T-helper 1 cell treated with Interleukin-12 subunit alpha and Interleukin-12 subunit beta and Interleukin-4 antibody, amounts not matched to agents 30 μg/mL and 1 μg/mL, for 36 hours (primary cell): ENCODE results near the gene MFSD11.
"Not testable (repeated sequence)": the region's sequence is repeated elsewhere in the genome, so short reads cannot be mapped to it uniquely, and the experiment has no call there.

Source experiments
- H3K27ac Mint-ChIP-seq: one replicate; pipeline ENCODE4 v1.8.0; 2021; ENCODE audit warnings: mild to moderate bottlenecking, mixed read lengths
- H3K27me3 Mint-ChIP-seq: one replicate; pipeline ENCODE4 v1.8.0; 2021; ENCODE audit warnings: low read depth, mixed read lengths
- H3K36me3 Mint-ChIP-seq: one replicate; pipeline ENCODE4 v1.8.0; 2021; ENCODE audit warnings: low read depth, mixed read lengths
- H3K4me1 Mint-ChIP-seq: one replicate; pipeline ENCODE4 v1.8.0; 2021; ENCODE audit warnings: low read depth, mixed read lengths
- H3K4me3 Mint-ChIP-seq: one replicate; pipeline ENCODE4 v1.8.0; 2021; ENCODE audit warnings: mild to moderate bottlenecking, moderate library complexity, mixed read lengths
- H3K9me3 Mint-ChIP-seq: one replicate; pipeline ENCODE4 v1.8.0; 2021; ENCODE audit warnings: mixed read lengths

MFSD11 gene

GRCh38 chr17:76783146-76783545 is 45.2 kb downstream of the MFSD11 start:
- Mint-ChIP-seq H3K4me3 (no peak overlapping the region), H3K36me3 (peaks cover 11% of the 10 kb centered on the region), H3K4me1 (peaks cover 15% of the 10 kb centered on the region), H3K27me3 (no peaks in the 10 kb centered on the region), H3K9me3 (no peaks in the 10 kb centered on the region), H3K27ac (no peak overlapping the region)

GRCh38 chr17:76784926-76785325 is 47.0 kb downstream of the MFSD11 start:
- peaks cover 6% of the 10 kb centered on the region for H3K36me3 Mint-ChIP-seq
- H3K27me3 Mint-ChIP-seq, result no peaks in the 10 kb centered on the region
- no peaks in the 10 kb centered on the region for H3K9me3 Mint-ChIP-seq
- peaks cover 13% of the 10 kb centered on the region for H3K4me1 Mint-ChIP-seq
- H3K4me3 Mint-ChIP-seq, result no peak overlapping the region
- no peak overlapping the region for H3K27ac Mint-ChIP-seq

DNA sequence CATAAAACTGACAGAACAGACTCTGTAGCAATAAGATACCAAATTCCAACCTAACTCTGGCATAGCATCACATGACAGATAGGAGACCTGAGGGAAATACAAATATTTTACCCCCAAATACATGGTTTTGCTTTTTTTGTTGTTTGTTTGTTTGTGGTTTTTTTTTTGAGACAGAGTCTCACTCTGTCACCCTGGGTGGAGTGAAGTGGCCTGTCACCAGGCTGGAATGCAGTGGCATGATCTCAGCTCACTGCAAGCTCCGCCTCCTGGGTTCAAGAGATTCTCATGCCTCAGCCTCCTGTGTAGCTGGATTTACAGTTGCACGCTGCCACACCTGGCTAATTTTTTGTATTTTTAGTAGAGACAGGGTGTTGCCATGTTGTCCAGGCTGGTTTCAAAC is 49.9 kb downstream of the MFSD11 start:
- H3K27ac Mint-ChIP-seq, result not testable (repeated sequence)
- peaks cover 11% of the 10 kb centered on the region for H3K36me3 Mint-ChIP-seq

GRCh38 chr17:76789235-76789788 is 51.4 kb downstream of the MFSD11 start:
- H3K27me3 Mint-ChIP-seq, result no peaks in the 10 kb centered on the region
- no peak overlapping the region for H3K4me3 Mint-ChIP-seq
- H3K4me1 Mint-ChIP-seq, result peaks cover 22% of the 10 kb centered on the region
- no peak overlapping the region for H3K27ac Mint-ChIP-seq
- peaks cover 11% of the 10 kb centered on the region for H3K36me3 Mint-ChIP-seq
- H3K9me3 Mint-ChIP-seq, result no peaks in the 10 kb centered on the region

More for the DNA sequence above, 49.9 kb downstream of the MFSD11 start:
- H3K4me1 Mint-ChIP-seq, result peaks cover 20% of the 10 kb centered on the region
- H3K4me3 Mint-ChIP-seq, H3K9me3 Mint-ChIP-seq, H3K27me3 Mint-ChIP-seq: not testable (repeated sequence)

- H3K4me1 Mint-ChIP-seq, result peaks cover 22% of the 10 kb centered on the region
- no peaks in the 10 kb centered on the region for H3K27me3 Mint-ChIP-seq
- H3K9me3 Mint-ChIP-seq, result no peaks in the 10 kb centered on the region
- H3K27ac Mint-ChIP-seq, result peak overlapping the region; percentile 79
- peaks cover 11% of the 10 kb centered on the region for H3K36me3 Mint-ChIP-seq
- peak overlapping the region; percentile 13 for H3K4me3 Mint-ChIP-seq
Observed at GRCh38 chr17:76791053-76791980, 53.4 kb downstream of the MFSD11 start.

- H3K4me3 Mint-ChIP-seq, result no peak overlapping the region
- H3K4me1 Mint-ChIP-seq, result peaks cover 18% of the 10 kb centered on the region
- H3K27ac Mint-ChIP-seq, result no peak overlapping the region
- no peaks in the 10 kb centered on the region for H3K9me3 Mint-ChIP-seq
- H3K36me3 Mint-ChIP-seq, result peaks cover 9% of the 10 kb centered on the region
- no peaks in the 10 kb centered on the region for H3K27me3 Mint-ChIP-seq
Observed at GRCh38 chr17:76792348-76792747, 54.4 kb downstream of the MFSD11 start.

GRCh38 chr17:76793775-76794174 is 55.9 kb downstream of the MFSD11 start:
- H3K36me3 Mint-ChIP-seq, result peaks cover 9% of the 10 kb centered on the region
- no peaks in the 10 kb centered on the region for H3K9me3 Mint-ChIP-seq
- H3K27me3 Mint-ChIP-seq, result peaks cover 5% of the 10 kb centered on the region
- H3K4me1 Mint-ChIP-seq, result peaks cover 14% of the 10 kb centered on the region
- no peak overlapping the region for H3K4me3 Mint-ChIP-seq
- no peak overlapping the region for H3K27ac Mint-ChIP-seq

DNA sequence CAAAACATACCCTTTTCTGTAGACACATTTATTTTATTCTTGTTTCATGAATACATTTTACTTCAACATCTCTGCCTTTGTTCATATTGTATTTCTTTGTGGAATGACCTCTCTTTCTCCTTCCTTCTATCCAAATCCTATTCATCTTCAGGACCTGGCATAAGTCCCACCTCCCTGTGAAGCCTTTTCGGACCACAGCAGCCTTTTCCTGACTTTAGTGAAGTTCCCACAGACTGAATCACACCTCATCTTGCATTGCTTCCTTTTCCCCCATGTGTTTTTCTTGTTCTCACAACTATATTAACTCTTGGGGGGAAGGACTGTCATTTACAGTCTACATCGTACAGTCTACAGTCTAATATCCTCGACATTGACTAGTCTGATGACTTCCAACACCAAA is 58.2 kb downstream of the MFSD11 start:
- H3K27ac Mint-ChIP-seq, result no peak overlapping the region
- no peaks in the 10 kb centered on the region for H3K9me3 Mint-ChIP-seq
- peaks cover 11% of the 10 kb centered on the region for H3K4me1 Mint-ChIP-seq
- H3K27me3 Mint-ChIP-seq, result peaks cover 5% of the 10 kb centered on the region
- peaks cover 7% of the 10 kb centered on the region for H3K36me3 Mint-ChIP-seq
- H3K4me3 Mint-ChIP-seq, result no peak overlapping the region

- H3K36me3 Mint-ChIP-seq, result peaks cover 3% of the 10 kb centered on the region
- peaks cover 2% of the 10 kb centered on the region for H3K4me1 Mint-ChIP-seq
- no peak overlapping the region for H3K27ac Mint-ChIP-seq
- H3K9me3 Mint-ChIP-seq, result no peaks in the 10 kb centered on the region
- H3K4me3 Mint-ChIP-seq, result no peak overlapping the region
- H3K27me3 Mint-ChIP-seq, result peaks cover 5% of the 10 kb centered on the region
Observed at GRCh38 chr17:76797241-76797840, 59.4 kb downstream of the MFSD11 start.

DNA sequence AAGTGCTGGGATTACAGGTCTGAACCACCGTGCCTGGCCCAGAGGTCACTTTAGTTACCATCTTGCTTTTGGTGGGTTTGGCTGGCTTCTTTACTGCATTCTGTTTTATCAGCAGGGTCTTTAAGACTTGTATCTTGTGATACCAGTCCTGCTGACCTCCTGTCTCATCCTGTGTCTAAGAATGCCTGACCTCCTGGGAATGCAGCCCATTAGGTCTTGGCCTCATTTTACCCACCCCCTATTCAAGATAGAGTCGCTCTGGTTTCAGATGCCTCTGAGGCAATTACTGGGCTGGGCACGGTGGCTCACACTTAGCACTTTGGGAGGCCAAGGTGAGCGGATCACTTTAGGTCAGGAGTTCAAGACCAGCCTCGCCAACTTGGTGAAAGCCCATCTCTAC is 63.8 kb downstream of the MFSD11 start:
- H3K27me3 Mint-ChIP-seq, result peaks cover 5% of the 10 kb centered on the region
- H3K4me1 Mint-ChIP-seq, result no peaks in the 10 kb centered on the region
- H3K4me3 Mint-ChIP-seq, result no peak overlapping the region
- no peak overlapping the region for H3K27ac Mint-ChIP-seq
- no peaks in the 10 kb centered on the region for H3K36me3 Mint-ChIP-seq
- H3K9me3 Mint-ChIP-seq, result no peaks in the 10 kb centered on the region

DNA sequence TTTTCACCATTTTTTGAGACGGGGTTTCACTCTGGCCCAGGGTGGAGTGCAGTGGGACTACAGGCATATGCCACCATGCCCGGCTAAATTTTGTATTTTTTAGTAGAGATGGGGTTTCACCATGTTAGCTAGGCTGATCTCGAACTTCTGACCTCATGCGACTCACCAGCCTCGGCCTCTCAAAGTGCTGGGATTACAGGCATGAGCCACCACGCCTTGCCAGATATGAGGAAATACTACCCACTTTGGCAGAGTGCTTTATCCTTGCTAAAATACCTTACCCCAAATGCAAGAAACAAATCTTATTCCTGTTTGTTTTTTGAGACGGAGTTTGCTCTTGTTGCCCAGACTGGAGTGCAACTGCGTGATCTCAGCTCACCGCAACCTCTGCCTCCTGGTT is 67.4 kb downstream of the MFSD11 start:
- no peaks in the 10 kb centered on the region for H3K27me3 Mint-ChIP-seq
- no peaks in the 10 kb centered on the region for H3K9me3 Mint-ChIP-seq
- no peak overlapping the region for H3K4me3 Mint-ChIP-seq
- H3K36me3 Mint-ChIP-seq, result no peaks in the 10 kb centered on the region
- H3K4me1 Mint-ChIP-seq, result no peaks in the 10 kb centered on the region
- H3K27ac Mint-ChIP-seq, result no peak overlapping the region

DNA sequence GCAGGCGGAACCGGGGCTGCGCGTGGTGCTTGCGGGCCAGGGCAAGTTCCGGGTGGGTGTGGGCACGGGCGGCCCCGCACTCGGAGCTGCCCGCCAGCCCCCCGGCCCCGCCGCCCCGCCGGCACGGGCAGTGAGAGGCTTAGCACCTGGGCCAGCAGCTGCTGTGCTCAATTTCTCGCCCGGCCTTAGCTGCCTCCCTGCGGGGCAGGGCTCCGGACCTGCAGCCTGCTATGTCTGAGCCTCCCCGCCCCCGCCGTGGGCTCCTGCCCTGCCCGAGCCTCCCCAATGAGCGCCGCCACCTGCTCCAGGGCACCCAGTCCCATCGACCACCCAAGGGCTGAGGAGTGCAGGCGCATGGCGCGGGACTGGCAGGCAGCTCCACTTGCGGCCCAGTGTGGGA is 68.2 kb downstream of the MFSD11 start:
- H3K4me3 Mint-ChIP-seq, H3K27ac Mint-ChIP-seq: not testable (repeated sequence)

DNA sequence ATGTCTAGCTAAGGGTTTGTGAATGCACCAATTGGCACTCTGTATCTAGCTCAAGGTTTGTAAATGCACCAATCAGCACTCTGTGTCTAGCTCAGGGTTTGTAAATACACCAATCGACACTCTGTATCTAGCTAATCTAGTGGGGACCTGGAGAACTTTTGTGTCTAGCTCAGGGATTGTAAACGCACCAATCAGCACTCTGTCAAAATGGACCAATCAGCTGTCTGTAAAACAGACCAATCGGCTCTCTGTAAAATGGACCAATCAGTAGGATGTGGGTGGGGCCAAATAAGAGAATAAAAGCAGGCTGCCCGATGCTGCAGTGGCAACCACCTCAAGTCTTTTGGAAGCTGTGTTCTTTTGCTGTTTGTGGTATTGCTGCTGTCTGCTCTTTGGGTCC is 68.8 kb downstream of the MFSD11 start:
- H3K27ac Mint-ChIP-seq, H3K9me3 Mint-ChIP-seq, H3K4me3 Mint-ChIP-seq, H3K4me1 Mint-ChIP-seq, H3K36me3 Mint-ChIP-seq, H3K27me3 Mint-ChIP-seq: not testable (repeated sequence)

More for the DNA sequence above, 68.2 kb downstream of the MFSD11 start:
- H3K36me3 Mint-ChIP-seq, H3K4me1 Mint-ChIP-seq, H3K9me3 Mint-ChIP-seq, H3K27me3 Mint-ChIP-seq: not testable (repeated sequence)

GRCh38 chr17:76808326-76808725 is 70.4 kb downstream of the MFSD11 start:
- no peaks in the 10 kb centered on the region for H3K36me3 Mint-ChIP-seq

GRCh38 chr17:76810956-76811355 is 73.0 kb downstream of the MFSD11 start:
- Mint-ChIP-seq H3K27me3 (peaks cover 5% of the 10 kb centered on the region), H3K4me3 (no peak overlapping the region), H3K9me3 (no peaks in the 10 kb centered on the region), H3K36me3 (no peaks in the 10 kb centered on the region), H3K4me1 (no peaks in the 10 kb centered on the region), H3K27ac (no peak overlapping the region)

More at GRCh38 chr17:76808326-76808725, 70.4 kb downstream of the MFSD11 start:
- Mint-ChIP-seq H3K9me3 (no peaks in the 10 kb centered on the region), H3K4me1 (no peaks in the 10 kb centered on the region), H3K4me3 (no peak overlapping the region), H3K27me3 (peaks cover 5% of the 10 kb centered on the region), H3K27ac (no peak overlapping the region)
